D721Med (cell line): ENCODE data around the gene CPVL.

Experiments used
- DNase-seq: peaks from one replicate; pipeline ENCODE4 v3.0.0; 2011; ENCODE audit warnings: low spot score; ENCODE audit not compliant: insufficient read length
- FAIRE-seq: peaks from 2 replicates; lab custom pipeline; 2011; peaks lifted over from hg19 to GRCh38; lab: Jason Lieb, UNC
- TF ChIP-seq, protein P1 (sequence below): IDR thresholded peaks from 2 replicates; pipeline ENCODE4 v1.5.1; 2012; ENCODE audit warnings: mild to moderate bottlenecking, control low read depth; ENCODE audit not compliant: insufficient read depth; ENCODE audit errors: missing control alignments

CPVL gene

DNA sequence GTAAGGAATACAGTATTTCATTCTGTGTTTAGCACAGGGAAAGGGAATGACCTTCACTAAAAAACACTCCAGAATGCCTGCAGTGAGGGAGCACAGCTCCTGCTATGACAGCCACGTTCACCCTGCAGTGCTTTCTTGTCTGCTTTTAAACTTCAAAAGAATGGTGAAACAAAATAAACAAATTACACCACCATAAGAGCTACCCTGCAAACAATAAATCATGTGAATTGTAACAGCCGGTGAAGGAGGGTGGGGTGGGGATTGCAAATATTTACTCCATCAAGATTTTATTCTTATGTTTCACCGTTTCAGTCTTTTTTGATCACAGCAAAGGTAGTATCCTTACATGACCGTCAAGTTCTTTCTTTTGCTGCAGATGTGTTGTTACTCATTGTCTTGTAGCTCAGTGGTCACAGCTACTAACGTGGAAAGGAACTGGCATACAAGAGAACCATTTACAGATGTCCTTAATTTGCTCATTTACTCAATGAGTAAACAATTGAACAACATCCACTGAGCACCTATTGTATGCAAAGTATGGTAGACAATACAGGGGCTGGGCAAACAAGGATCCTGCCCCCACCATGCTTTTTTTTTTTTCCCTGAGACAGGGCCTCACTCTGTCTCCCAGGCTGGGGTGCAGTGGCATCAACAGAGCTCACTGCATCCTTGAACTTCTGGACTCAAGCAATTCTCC lies 44.2 kb upstream of the CPVL start:
- DNase-seq (no peak), FAIRE-seq (no peak)
- TF ChIP-seq, protein P1, sequence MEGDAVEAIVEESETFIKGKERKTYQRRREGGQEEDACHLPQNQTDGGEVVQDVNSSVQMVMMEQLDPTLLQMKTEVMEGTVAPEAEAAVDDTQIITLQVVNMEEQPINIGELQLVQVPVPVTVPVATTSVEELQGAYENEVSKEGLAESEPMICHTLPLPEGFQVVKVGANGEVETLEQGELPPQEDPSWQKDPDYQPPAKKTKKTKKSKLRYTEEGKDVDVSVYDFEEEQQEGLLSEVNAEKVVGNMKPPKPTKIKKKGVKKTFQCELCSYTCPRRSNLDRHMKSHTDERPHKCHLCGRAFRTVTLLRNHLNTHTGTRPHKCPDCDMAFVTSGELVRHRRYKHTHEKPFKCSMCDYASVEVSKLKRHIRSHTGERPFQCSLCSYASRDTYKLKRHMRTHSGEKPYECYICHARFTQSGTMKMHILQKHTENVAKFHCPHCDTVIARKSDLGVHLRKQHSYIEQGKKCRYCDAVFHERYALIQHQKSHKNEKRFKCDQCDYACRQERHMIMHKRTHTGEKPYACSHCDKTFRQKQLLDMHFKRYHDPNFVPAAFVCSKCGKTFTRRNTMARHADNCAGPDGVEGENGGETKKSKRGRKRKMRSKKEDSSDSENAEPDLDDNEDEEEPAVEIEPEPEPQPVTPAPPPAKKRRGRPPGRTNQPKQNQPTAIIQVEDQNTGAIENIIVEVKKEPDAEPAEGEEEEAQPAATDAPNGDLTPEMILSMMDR, result no peak

GRCh38 chr7:29189743-29190201 lies 43.4 kb upstream of the CPVL start:
- TF ChIP-seq, protein P1, result peak; percentile 93
- DNase-seq, result no peak
- no peak for FAIRE-seq

- FAIRE-seq, result no peak
- DNase-seq, result no peak
- TF ChIP-seq, protein P1, result no peak
Measured at GRCh38 chr7:29185613-29186012, 39.3 kb upstream of the CPVL start.

DNA sequence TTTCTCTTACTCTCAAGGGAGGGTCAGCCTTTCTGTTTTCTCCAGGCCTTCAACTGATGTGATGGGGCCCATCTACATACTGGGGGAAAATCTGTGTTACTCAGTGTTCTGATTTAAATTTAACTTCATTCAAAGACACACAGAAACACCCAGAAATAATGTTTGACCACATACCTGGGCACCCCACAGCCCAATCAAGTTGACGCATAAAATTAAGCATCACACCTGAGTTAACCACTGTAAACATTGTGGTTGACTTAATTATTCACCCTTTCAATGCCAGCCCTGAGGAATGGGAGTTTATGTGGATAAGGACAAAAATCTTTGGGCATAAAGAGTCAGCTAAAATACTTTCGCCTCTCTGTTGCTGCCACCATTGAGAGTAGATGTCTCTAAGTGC lies 38.3 kb upstream of the CPVL start:
- no peak for DNase-seq
- no peak for FAIRE-seq
- TF ChIP-seq, protein P1, result no peak

- TF ChIP-seq, protein P1, result no peak
- no peak for FAIRE-seq
- DNase-seq, result no peak
Measured at GRCh38 chr7:29179115-29179514, 32.8 kb upstream of the CPVL start.

GRCh38 chr7:29177963-29178600 lies 31.7 kb upstream of the CPVL start:
- DNase-seq, result no peak
- no peak for FAIRE-seq
- TF ChIP-seq, protein P1, result no peak

GRCh38 chr7:29173458-29173857 lies 27.1 kb upstream of the CPVL start:
- no peak for FAIRE-seq
- DNase-seq, result no peak
- TF ChIP-seq, protein P1, result no peak
